Measurements from ENCODE around the gene ERC1. TPM values are rescaled to one million over a fixed set of nuclear protein-coding genes. Genes with fewer than 3 reads are reported as not detected.

Gene ERC1
- total RNA-seq, 5 donors from 2014 or later (not counting 1 experiment from before 2014, with no cell fraction given) = 41.8 to 68.0 (median 46.5) TPM

DNA sequence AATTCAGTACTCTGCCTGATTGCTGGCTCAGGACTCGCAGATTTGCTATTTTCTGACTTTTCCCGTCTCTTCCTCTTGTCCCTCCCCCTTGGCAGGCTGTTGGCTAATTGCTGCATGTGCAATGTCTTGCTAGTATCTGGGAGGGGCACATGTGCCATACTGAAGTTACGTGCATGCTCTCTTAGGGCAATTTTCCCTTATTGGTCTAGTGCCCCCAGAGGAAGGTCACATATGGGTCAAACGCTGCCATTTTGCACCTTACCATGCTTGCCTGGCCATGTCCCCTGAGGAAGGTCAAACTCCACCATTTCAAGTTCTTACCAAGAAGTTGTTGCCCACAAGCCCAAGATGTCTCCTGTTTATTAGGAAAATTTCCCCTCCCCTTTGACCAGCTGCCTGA lies 13.9 kb upstream of the ERC1 start:
- 94% methylated on average over 2 of the region's 4 CpGs for WGBS (ENCODE audit: insufficient coverage)
- H3K4me3 ChIP-seq (ENCODE audit: control insufficient read depth in 1 of 2, extremely low read depth in 1 of 2, low read length in 1 of 2) = no peak overlapping the region
- H3K27me3 ChIP-seq (replicated peaks in 1 of 2; ENCODE audit: control insufficient read depth in 2 of 2, extremely low read depth in 1 of 2, insufficient read depth in 2 of 2, low read length in 1 of 2) = no peaks in the 10 kb centered on the region
- no peaks in the 10 kb centered on the region for H3K4me1 Mint-ChIP-seq
- ChIA-PET CTCF (interaction anchor here in 1 of 2 donors (1.1 kb wide), 1 partner anchor 79 kb away, joined by 3 read pairs; no protein-coding TSS in a partner anchor), POLR2A (interaction anchor here in 1 of 2 donors (0.5 kb wide), 1 partner anchor 363 kb away, joined by 3 read pairs; no protein-coding TSS in a partner anchor)
- no peak for ATAC-seq (replicated peaks in 1 of 4)
- H3K9me3 ChIP-seq = no peaks in the 10 kb centered on the region
- H3K36me3 Mint-ChIP-seq = no peaks in the 10 kb centered on the region
- no peak for DNase-seq
- H3K9me3 Mint-ChIP-seq = no peaks in the 10 kb centered on the region
- H3K27me3 Mint-ChIP-seq = no peaks in the 10 kb centered on the region
- H3K27ac ChIP-seq (ENCODE audit: low read length) = no peak overlapping the region
- H3K4me3 Mint-ChIP-seq = no peak overlapping the region
- H3K27ac Mint-ChIP-seq = no peak overlapping the region
- no peaks in the 10 kb centered on the region for H3K4me1 ChIP-seq (ENCODE audit: control insufficient read depth in 1 of 2, extremely low read depth in 1 of 2, insufficient read depth in 2 of 2, low read length in 2 of 2)
- no peaks in the 10 kb centered on the region for H3K36me3 ChIP-seq (ENCODE audit: control insufficient read depth in 2 of 2, extremely low read depth in 1 of 2, insufficient read depth in 1 of 2, low read length in 1 of 2)

DNA sequence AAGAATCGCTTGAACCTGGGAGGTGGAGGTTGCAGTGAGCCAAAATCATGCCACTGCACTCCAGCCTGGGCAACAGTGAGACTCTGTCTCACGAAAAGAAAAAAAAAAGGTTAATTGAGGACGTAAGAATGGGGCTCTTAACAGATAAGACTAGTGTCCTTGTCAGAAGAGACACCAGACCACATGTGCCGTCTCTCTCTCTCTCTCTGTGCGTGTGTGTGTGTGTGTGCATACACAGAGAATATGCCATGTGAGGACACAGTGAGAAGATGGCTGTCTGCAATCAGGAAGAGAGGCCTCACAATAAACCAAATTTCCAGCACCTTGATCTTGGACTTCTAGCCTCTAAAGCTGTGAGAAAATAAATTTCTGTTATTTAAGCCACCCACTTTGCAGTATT lies 11.7 kb upstream of the ERC1 start:
- Histone ChIP-seq H3K27ac (ENCODE audit: low read length) (no peak overlapping the region), H3K9me3 (no peaks in the 10 kb centered on the region), H3K27me3 (replicated peaks in 1 of 2; ENCODE audit: control insufficient read depth in 2 of 2, extremely low read depth in 1 of 2, insufficient read depth in 2 of 2, low read length in 1 of 2) (no peaks in the 10 kb centered on the region), H3K36me3 (ENCODE audit: control insufficient read depth in 2 of 2, extremely low read depth in 1 of 2, insufficient read depth in 1 of 2, low read length in 1 of 2) (no peaks in the 10 kb centered on the region), H3K4me1 (ENCODE audit: control insufficient read depth in 1 of 2, extremely low read depth in 1 of 2, insufficient read depth in 2 of 2, low read length in 2 of 2) (no peaks in the 10 kb centered on the region), H3K4me3 (ENCODE audit: control insufficient read depth in 1 of 2, extremely low read depth in 1 of 2, low read length in 1 of 2) (no peak overlapping the region)
- Mint-ChIP-seq H3K36me3 (no peaks in the 10 kb centered on the region), H3K27ac (no peak overlapping the region), H3K4me3 (no peak overlapping the region), H3K4me1 (no peaks in the 10 kb centered on the region), H3K9me3 (no peaks in the 10 kb centered on the region), H3K27me3 (no peaks in the 10 kb centered on the region)
- WGBS (ENCODE audit: insufficient coverage) = 94% methylated on average over 3 of the region's 5 CpGs
- ATAC-seq (replicated peaks in 1 of 4) (no peak), DNase-seq (no peak)
- CTCF ChIA-PET = no interaction called here
- POLR2A ChIA-PET = no interaction called here

DNA sequence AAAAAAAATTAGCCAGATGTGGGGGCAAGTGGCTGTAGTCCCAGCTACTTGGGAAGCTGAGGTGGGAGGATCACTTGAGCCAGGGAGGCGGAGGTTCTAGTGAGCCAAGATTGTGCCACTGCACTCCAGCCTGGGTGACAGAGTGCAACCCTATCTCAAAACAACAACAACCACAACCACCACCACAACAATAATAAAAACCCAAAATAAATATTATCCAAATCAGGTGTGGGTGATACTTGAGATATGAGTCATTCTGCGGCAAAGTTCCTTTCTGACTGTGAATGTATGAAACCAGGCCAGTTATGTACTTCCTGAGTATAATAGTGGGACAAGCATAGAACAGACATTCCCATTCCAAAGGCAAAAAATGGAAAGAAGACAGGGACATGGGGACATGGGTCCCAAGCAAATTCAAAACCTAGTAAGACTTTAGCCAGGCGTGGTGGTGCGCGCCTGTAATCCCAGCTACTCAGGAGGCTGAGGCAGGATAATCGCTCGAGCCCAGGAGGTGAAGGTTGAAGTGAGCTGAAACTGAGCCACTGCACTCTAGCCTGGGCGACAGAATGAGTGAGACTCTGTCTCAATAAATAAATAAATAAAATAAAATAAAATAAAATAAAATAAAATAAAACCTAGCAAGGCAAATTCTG lies 9.7 kb upstream of the ERC1 start:
- Histone ChIP-seq H3K36me3 (ENCODE audit: control insufficient read depth in 2 of 2, extremely low read depth in 1 of 2, insufficient read depth in 1 of 2, low read length in 1 of 2) (no peaks in the 10 kb centered on the region), H3K4me3 (ENCODE audit: control insufficient read depth in 1 of 2, extremely low read depth in 1 of 2, low read length in 1 of 2) (no peak overlapping the region), H3K4me1 (ENCODE audit: control insufficient read depth in 1 of 2, extremely low read depth in 1 of 2, insufficient read depth in 2 of 2, low read length in 2 of 2) (no peaks in the 10 kb centered on the region), H3K27me3 (replicated peaks in 1 of 2; ENCODE audit: control insufficient read depth in 2 of 2, extremely low read depth in 1 of 2, insufficient read depth in 2 of 2, low read length in 1 of 2) (no peaks in the 10 kb centered on the region), H3K9me3 (no peaks in the 10 kb centered on the region), H3K27ac (ENCODE audit: low read length) (no peak overlapping the region)
- ATAC-seq (replicated peaks in 1 of 4) (no peak), DNase-seq (no peak)
- Mint-ChIP-seq H3K4me3 (no peak overlapping the region), H3K9me3 (no peaks in the 10 kb centered on the region), H3K36me3 (no peaks in the 10 kb centered on the region), H3K27ac (no peak overlapping the region), H3K27me3 (no peaks in the 10 kb centered on the region), H3K4me1 (no peaks in the 10 kb centered on the region)
- ChIA-PET CTCF (no interaction called here), POLR2A (interaction anchor here in 1 of 2 donors (0.7 kb wide), 1 partner anchor 137 kb away, joined by 6 read pairs; no protein-coding TSS in a partner anchor)
- WGBS (ENCODE audit: insufficient coverage) = no CpG with 5 or more reads among the region's 8 CpGs

DNA sequence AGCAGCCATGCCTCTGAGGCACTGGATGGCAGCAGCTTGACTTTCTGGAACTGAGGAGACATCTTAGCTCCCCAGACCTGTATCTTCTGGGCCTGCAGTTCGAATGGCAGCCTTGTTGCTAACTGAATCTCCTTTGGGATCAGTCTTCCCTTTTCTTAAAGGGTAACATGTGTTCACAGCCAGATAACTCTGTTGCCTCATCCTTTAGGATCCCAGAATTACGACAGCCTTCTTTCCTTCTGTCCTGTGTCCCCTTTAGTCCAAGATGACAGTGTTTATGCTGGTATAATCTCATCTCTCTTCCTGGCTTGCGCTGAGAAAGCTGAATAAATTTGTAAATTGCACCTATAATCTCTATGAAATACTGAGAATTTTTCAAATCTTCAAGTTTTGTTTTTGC lies 9.1 kb upstream of the ERC1 start:
- ATAC-seq (replicated peaks in 1 of 4) (no peak), DNase-seq (no peak)
- Histone ChIP-seq H3K9me3 (no peaks in the 10 kb centered on the region), H3K4me1 (ENCODE audit: control insufficient read depth in 1 of 2, extremely low read depth in 1 of 2, insufficient read depth in 2 of 2, low read length in 2 of 2) (no peaks in the 10 kb centered on the region), H3K4me3 (ENCODE audit: control insufficient read depth in 1 of 2, extremely low read depth in 1 of 2, low read length in 1 of 2) (no peak overlapping the region), H3K27ac (ENCODE audit: low read length) (no peak overlapping the region), H3K36me3 (ENCODE audit: control insufficient read depth in 2 of 2, extremely low read depth in 1 of 2, insufficient read depth in 1 of 2, low read length in 1 of 2) (no peaks in the 10 kb centered on the region), H3K27me3 (replicated peaks in 1 of 2; ENCODE audit: control insufficient read depth in 2 of 2, extremely low read depth in 1 of 2, insufficient read depth in 2 of 2, low read length in 1 of 2) (no peaks in the 10 kb centered on the region)
- POLR2A ChIA-PET = no interaction called here
- CTCF ChIA-PET = interaction anchor here in 1 of 2 donors (0.7 kb wide), 1 partner anchor 158 kb away, joined by 4 read pairs; no protein-coding TSS in a partner anchor
- no peaks in the 10 kb centered on the region for H3K4me1 Mint-ChIP-seq
- 94% methylated on average over 2 of the region's 3 CpGs for WGBS (ENCODE audit: insufficient coverage)
- no peaks in the 10 kb centered on the region for H3K36me3 Mint-ChIP-seq
- H3K9me3 Mint-ChIP-seq = no peaks in the 10 kb centered on the region
- no peak overlapping the region for H3K4me3 Mint-ChIP-seq
- no peaks in the 10 kb centered on the region for H3K27me3 Mint-ChIP-seq
- H3K27ac Mint-ChIP-seq = no peak overlapping the region

DNA sequence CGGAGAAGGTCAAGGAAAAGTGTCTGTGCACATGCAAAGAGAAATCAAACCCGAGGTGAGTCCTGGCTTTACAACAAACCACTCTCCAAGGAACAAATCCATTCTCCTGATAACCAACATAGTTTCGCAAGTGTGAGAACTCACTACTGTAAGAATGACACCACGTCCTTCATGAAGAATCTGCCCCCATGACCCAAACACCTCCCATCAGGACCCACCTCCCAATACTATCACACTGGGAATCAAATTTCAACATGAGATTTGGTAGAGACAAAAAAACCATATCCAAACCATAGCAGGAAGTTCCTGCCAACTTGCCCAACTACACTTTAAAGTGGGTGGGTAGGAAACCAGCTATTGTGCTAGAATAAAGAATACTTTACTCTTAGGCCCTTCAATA lies 2.4 kb upstream of the ERC1 start:
- H3K4me1 ChIP-seq (ENCODE audit: control insufficient read depth in 1 of 2, extremely low read depth in 1 of 2, insufficient read depth in 2 of 2, low read length in 2 of 2) = peaks cover 17 to 20% of the 10 kb centered on the region in 2 experiments
- DNase-seq (no peak), ATAC-seq (replicated peaks in 1 of 4) (no peak)
- H3K36me3 ChIP-seq (ENCODE audit: control insufficient read depth in 2 of 2, extremely low read depth in 1 of 2, insufficient read depth in 1 of 2, low read length in 1 of 2) = no peaks in the 10 kb centered on the region
- H3K27ac ChIP-seq (ENCODE audit: low read length) = no peak overlapping the region
- no peaks in the 10 kb centered on the region for H3K27me3 ChIP-seq (replicated peaks in 1 of 2; ENCODE audit: control insufficient read depth in 2 of 2, extremely low read depth in 1 of 2, insufficient read depth in 2 of 2, low read length in 1 of 2)
- H3K9me3 ChIP-seq = no peaks in the 10 kb centered on the region
- Mint-ChIP-seq H3K4me3 (peak overlapping the region in 2 of 3 donors; percentile 2 to 73), H3K27ac (peak overlapping the region; percentile 15 to 85), H3K9me3 (no peaks in the 10 kb centered on the region), H3K36me3 (no peaks in the 10 kb centered on the region), H3K27me3 (no peaks in the 10 kb centered on the region), H3K4me1 (peaks cover 37 to 44% (median 37%) of the 10 kb centered on the region in 3 donors)
- H3K4me3 ChIP-seq (ENCODE audit: control insufficient read depth in 1 of 2, extremely low read depth in 1 of 2, low read length in 1 of 2) = peak overlapping the region in 1 of 2 donors; percentile 17
- CTCF ChIA-PET = interaction anchor here in 1 of 2 donors (0.6 kb wide), 1 partner anchor 13 kb away, joined by 7 read pairs; no protein-coding TSS in a partner anchor
- 80% methylated on average over 3 of the region's 4 CpGs for whole genome bisulfite sequencing (ENCODE audit: insufficient coverage)
- POLR2A ChIA-PET = no interaction called here

DNA sequence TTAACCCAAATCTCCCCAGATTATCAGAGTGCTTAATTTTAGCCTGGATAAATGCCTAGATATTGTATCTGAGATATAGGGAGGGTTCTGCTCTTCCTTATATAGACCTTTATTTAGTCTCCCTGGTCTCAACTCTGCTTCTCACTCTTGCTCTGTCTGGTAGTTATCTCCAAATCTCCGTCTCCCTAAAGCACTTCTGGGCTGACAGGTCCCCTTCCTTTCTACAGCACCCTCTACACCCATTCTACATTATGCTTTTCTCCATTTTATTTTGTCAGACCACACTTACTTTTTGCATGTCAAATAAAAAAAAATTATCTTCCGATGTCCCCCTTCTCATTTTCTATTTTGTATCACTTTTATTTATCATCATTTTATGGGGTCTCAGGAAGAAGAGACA lies 2.0 kb upstream of the ERC1 start:
- Mint-ChIP-seq H3K36me3 (no peaks in the 10 kb centered on the region), H3K9me3 (no peaks in the 10 kb centered on the region), H3K4me1 (peaks cover 37 to 47% (median 37%) of the 10 kb centered on the region in 3 donors), H3K27me3 (no peaks in the 10 kb centered on the region), H3K27ac (peak overlapping the region in 1 of 2 donors; percentile 85), H3K4me3 (peak overlapping the region; percentile 14 to 98 (median 73))
- DNase-seq (no peak), ATAC-seq (replicated peaks in 1 of 4) (no peak)
- Histone ChIP-seq H3K4me3 (ENCODE audit: control insufficient read depth in 1 of 2, extremely low read depth in 1 of 2, low read length in 1 of 2) (no peak overlapping the region), H3K36me3 (ENCODE audit: control insufficient read depth in 2 of 2, extremely low read depth in 1 of 2, insufficient read depth in 1 of 2, low read length in 1 of 2) (no peaks in the 10 kb centered on the region), H3K27ac (ENCODE audit: low read length) (no peak overlapping the region), H3K27me3 (replicated peaks in 1 of 2; ENCODE audit: control insufficient read depth in 2 of 2, extremely low read depth in 1 of 2, insufficient read depth in 2 of 2, low read length in 1 of 2) (no peaks in the 10 kb centered on the region), H3K4me1 (ENCODE audit: control insufficient read depth in 1 of 2, extremely low read depth in 1 of 2, insufficient read depth in 2 of 2, low read length in 2 of 2) (peaks cover 17 to 20% of the 10 kb centered on the region in 2 experiments), H3K9me3 (no peaks in the 10 kb centered on the region)
- WGBS (ENCODE audit: insufficient coverage) = 78% methylated on average over 1 of the region's 2 CpGs
- ChIA-PET CTCF (interaction anchor here in 1 of 2 donors (0.6 kb wide), 1 partner anchor 13 kb away, joined by 7 read pairs; no protein-coding TSS in a partner anchor), POLR2A (no interaction called here)

All from T-cell (primary cell).